DOHH2 (cell line): ENCODE results near the gene NDUFA13.

ENCODE experiments used
- EZH2phosphoT487 ChIP-seq: fragments of 200-600 bp; sonication (generic); IDR thresholded peaks from 2 replicates; pipeline ENCODE4 v1.6.1; 2017; ENCODE audit warnings: borderline replicate concordance, mild to moderate bottlenecking, antibody characterized with exemption, low read length, moderate library complexity, mixed read lengths
- TF ChIP-seq, protein P1 (sequence below): fragments of 200-600 bp; sonication (generic); IDR thresholded peaks from one replicate; pipeline ENCODE4 v1.5.1; 2014; ENCODE audit warnings: antibody characterized with exemption, mild to moderate bottlenecking, low read depth, low read length; ENCODE audit not compliant: poor library complexity, severe bottlenecking

DNA sequence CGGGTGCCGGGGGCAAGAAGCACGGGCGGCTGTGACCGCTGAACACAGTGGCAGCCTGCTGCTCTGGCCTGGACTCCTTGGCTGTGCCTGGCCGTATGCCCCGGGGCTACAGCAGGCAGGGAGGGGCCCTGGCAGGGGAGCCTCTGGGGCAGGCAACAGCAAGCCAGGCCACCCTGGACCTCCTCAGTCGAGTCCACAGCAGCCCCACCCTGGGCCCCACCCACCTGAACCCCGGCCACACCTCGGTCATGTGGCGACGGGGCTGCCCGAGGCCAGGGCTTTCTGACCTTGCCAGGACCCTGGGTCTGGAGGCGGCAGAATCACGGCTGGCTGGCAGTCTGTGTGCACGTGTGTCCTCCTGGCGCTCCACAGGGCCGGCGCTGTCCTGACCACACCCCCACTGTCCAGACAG, 30.7 kb downstream of the NDUFA13 start:
- TF ChIP-seq, protein P1, sequence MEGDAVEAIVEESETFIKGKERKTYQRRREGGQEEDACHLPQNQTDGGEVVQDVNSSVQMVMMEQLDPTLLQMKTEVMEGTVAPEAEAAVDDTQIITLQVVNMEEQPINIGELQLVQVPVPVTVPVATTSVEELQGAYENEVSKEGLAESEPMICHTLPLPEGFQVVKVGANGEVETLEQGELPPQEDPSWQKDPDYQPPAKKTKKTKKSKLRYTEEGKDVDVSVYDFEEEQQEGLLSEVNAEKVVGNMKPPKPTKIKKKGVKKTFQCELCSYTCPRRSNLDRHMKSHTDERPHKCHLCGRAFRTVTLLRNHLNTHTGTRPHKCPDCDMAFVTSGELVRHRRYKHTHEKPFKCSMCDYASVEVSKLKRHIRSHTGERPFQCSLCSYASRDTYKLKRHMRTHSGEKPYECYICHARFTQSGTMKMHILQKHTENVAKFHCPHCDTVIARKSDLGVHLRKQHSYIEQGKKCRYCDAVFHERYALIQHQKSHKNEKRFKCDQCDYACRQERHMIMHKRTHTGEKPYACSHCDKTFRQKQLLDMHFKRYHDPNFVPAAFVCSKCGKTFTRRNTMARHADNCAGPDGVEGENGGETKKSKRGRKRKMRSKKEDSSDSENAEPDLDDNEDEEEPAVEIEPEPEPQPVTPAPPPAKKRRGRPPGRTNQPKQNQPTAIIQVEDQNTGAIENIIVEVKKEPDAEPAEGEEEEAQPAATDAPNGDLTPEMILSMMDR = no peak
- no peak for TF ChIP-seq EZH2phosphoT487
